ENCODE measurements around the gene ZNF615. TPM values are rescaled to one million over a fixed set of nuclear protein-coding genes. Genes with fewer than 3 reads are reported as not detected.

The ZNF615 gene
- total RNA-seq: 9.4 and 15.6 TPM in 2 replicates

GRCh38 chr19:52007806-52008557 lies at the start of gene ZNF615:
Gene ZNF615, minus strand, starts transcription at chr19:52008211. Its CDS starts 4,500 bp downstream, at chr19:52003711.

GRCh38 chr19:52048555-52049501 lies 40.8 kb upstream of the ZNF615 start, which contains the start of gene ZNF432:
Gene ZNF432, minus strand, starts transcription at chr19:52048838. Its CDS starts 1,970 bp downstream, at chr19:52046868.

GRCh38 chr19:52028027-52028779 lies 20.2 kb upstream of the ZNF615 start, which contains the start of gene ZNF614:
Gene ZNF614, minus strand, starts transcription at chr19:52028379. Its CDS starts 2,634 bp downstream, at chr19:52025745.

GRCh38 chr19:51986309-51987291 lies 21.4 kb downstream of the ZNF615 start, which contains the start of gene ZNF350:
Gene ZNF350, minus strand, starts transcription at chr19:51986840. Its CDS starts 12,480 bp downstream, at chr19:51974360.

Other genes with a start within 250 kb of the ZNF615 start
- gene FPR2, start 247.0 kb downstream of the ZNF615 start, total RNA-seq: not detected in 2 replicates
- not detected in 2 replicates for gene FPR3, start 213.1 kb downstream of the ZNF615 start, total RNA-seq
- 7.9 and 8.3 TPM in 2 replicates for gene ZNF577, start 120.3 kb downstream of the ZNF615 start, total RNA-seq
- gene ZNF649, start 103.2 kb downstream of the ZNF615 start, total RNA-seq: 3.8 and 4.8 TPM in 2 replicates
- 5.5 and 8.8 TPM in 2 replicates for gene ZNF613, start 80.7 kb downstream of the ZNF615 start, total RNA-seq
- gene ZNF350, start 21.4 kb downstream of the ZNF615 start, total RNA-seq: 12.2 and 17.0 TPM in 2 replicates
- 7.4 and 8.6 TPM in 2 replicates for gene ZNF614, start 20.2 kb upstream of the ZNF615 start, total RNA-seq
- 8.9 and 13.8 TPM in 2 replicates for gene ZNF432, start 40.6 kb upstream of the ZNF615 start, total RNA-seq
- 23.5 and 26.9 TPM in 2 replicates for gene ZNF841, start 87.6 kb upstream of the ZNF615 start, total RNA-seq
- 12.9 and 14.1 TPM in 2 replicates for gene ZNF616, start 131.7 kb upstream of the ZNF615 start, total RNA-seq
- gene ZNF836, start 163.4 kb upstream of the ZNF615 start, total RNA-seq: 8.7 and 10.8 TPM in 2 replicates
- gene PPP2R1A, start 181.8 kb upstream of the ZNF615 start, total RNA-seq: 256 and 283 TPM in 2 replicates